Endothelial cell of umbilical vein (primary cell): ENCODE results near the gene FAM185A. TPM values are rescaled to one million over a fixed set of nuclear protein-coding genes. Genes with fewer than 3 reads are reported as not detected.

Experiments used
- BruUV-seq: library from RNA; stranded (reverse); fragments of 400-500 nt; replicated peaks from 2 replicates; lab custom pipeline; 2021; lab: Mats Ljungman, UMichigan
- CTCF ChIA-PET: fragments of 300-600, 350-600 bp; sonication (Branson Sonifier 250); formaldehyde crosslinking; loops from one replicate; lab custom pipeline; 2021; ENCODE audit warnings: antibody characterized with exemption, inconsistent platforms; lab: Charles Lee
- POLR2A ChIA-PET: fragments of 300-600, 350-600 bp; sonication (Branson Sonifier 250); formaldehyde crosslinking; loops from one replicate; lab custom pipeline; 2021; ENCODE audit warnings: antibody characterized with exemption, inconsistent platforms; lab: Charles Lee
- DNase-seq: peaks from one replicate; pipeline ENCODE4 v3.0.0-alpha.2; 2011; ENCODE audit warnings: low read depth, low spot score
- FAIRE-seq: peaks from 2 replicates; lab custom pipeline; 2011; peaks lifted over from hg19 to GRCh38; lab: Jason Lieb, UNC
- H2AFZ ChIP-seq: 2 replicates; pipeline ENCODE4 v1.6.0; 2012; ENCODE audit warnings: low read depth, low read length, control low read depth, inconsistent platforms
- H3K27ac ChIP-seq: 2 replicates; pipeline ENCODE4 v1.5.1; 2011; ENCODE audit warnings: low read depth, mild to moderate bottlenecking, control low read depth, low read length, moderate library complexity; ENCODE audit not compliant: insufficient read depth
- H3K27me3 ChIP-seq, 2 experiments: 2 replicates each; pipeline versions ENCODE4 v1.6.0 to v1.6.1; 2011; ENCODE audit warnings: low read length in 2 of 2, mixed read lengths in 1 of 2; ENCODE audit not compliant: control insufficient read depth in 2 of 2, insufficient read depth in 2 of 2
- H3K36me3 ChIP-seq, 2 experiments: 2 replicates in 1 of 2; 3 replicates in 1 of 2; pipeline ENCODE4 v1.5.1; 2011; ENCODE audit warnings: low read length in 2 of 2, mild to moderate bottlenecking in 1 of 2, moderate library complexity in 1 of 2; ENCODE audit not compliant: control insufficient read depth in 2 of 2, insufficient read depth in 2 of 2; ENCODE audit errors: extremely low read depth in 1 of 2
- H3K4me1 ChIP-seq: 3 replicates; pipeline ENCODE4 v1.5.1; 2011; ENCODE audit warnings: mild to moderate bottlenecking, low read length; ENCODE audit not compliant: control insufficient read depth, insufficient read depth; ENCODE audit errors: extremely low read depth
- H3K4me2 ChIP-seq: 2 replicates; pipeline ENCODE4 v1.6.1; 2011; ENCODE audit warnings: low read length, control low read depth, mixed read lengths; ENCODE audit not compliant: insufficient read depth
- H3K4me3 ChIP-seq, 3 experiments: fragments of 200-600 bp in 1 of 3; sonication (generic), shearing (Covaris generic) in 1 of 3; replicated peaks in 1 of 3; 2 replicates each; pipeline ENCODE4 v1.5.1; 2011 to 2016; ENCODE audit warnings: control low read depth in 3 of 3, low read length in 3 of 3, mild to moderate bottlenecking in 2 of 3, inconsistent platforms in 1 of 3, low read depth in 1 of 3, moderate library complexity in 1 of 3; ENCODE audit not compliant: insufficient read depth in 1 of 3
- H3K79me2 ChIP-seq: 2 replicates; pipeline ENCODE4 v1.6.0; 2012; ENCODE audit warnings: low read length, inconsistent platforms; ENCODE audit not compliant: control insufficient read depth, insufficient read depth
- H3K9ac ChIP-seq: replicated peaks from 2 replicates; pipeline ENCODE3; 2011; ENCODE audit warnings: low read length, control low read depth; ENCODE audit not compliant: insufficient read depth; ENCODE audit errors: extremely low read depth
- H3K9me1 ChIP-seq: replicated peaks from 3 replicates; pipeline ENCODE4 v1.6.0; 2011; ENCODE audit warnings: mild to moderate bottlenecking, low read length; ENCODE audit not compliant: control insufficient read depth, insufficient read depth; ENCODE audit errors: extremely low read depth
- H3K9me3 ChIP-seq: replicated peaks from 2 replicates; pipeline ENCODE4 v1.5.1; 2012; ENCODE audit warnings: low read length, inconsistent platforms; ENCODE audit not compliant: control insufficient read depth, insufficient read depth
- H4K20me1 ChIP-seq: replicated peaks from 2 replicates; pipeline ENCODE3; 2011; ENCODE audit warnings: mild to moderate bottlenecking, low read length; ENCODE audit not compliant: control insufficient read depth, insufficient read depth; ENCODE audit errors: extremely low read depth
- CTCF ChIP-seq, 2 donors: IDR thresholded peaks; 1 replicate in 1 of 2; 2 replicates in 1 of 2; pipeline ENCODE4 v1.5.1; 2011; ENCODE audit warnings: low read length in 2 of 2, mild to moderate bottlenecking in 2 of 2, moderate library complexity in 2 of 2, control low read depth in 1 of 2, inconsistent platforms in 1 of 2, low read depth in 1 of 2; ENCODE audit not compliant: insufficient read depth in 1 of 2; ENCODE audit errors: extremely low read depth in 1 of 2
- EZH2 ChIP-seq: IDR thresholded peaks from 2 replicates; pipeline ENCODE4 v1.6.1; 2012; ENCODE audit warnings: borderline replicate concordance, low read depth, mild to moderate bottlenecking, moderate library complexity, low read length, inconsistent platforms; ENCODE audit not compliant: severe bottlenecking
- FOS ChIP-seq: IDR thresholded peaks from 2 replicates; pipeline ENCODE4 v1.6.1; 2011; ENCODE audit warnings: mild to moderate bottlenecking, low read length, moderate library complexity, borderline replicate concordance; ENCODE audit not compliant: insufficient read depth
- GATA2 ChIP-seq: IDR thresholded peaks from 2 replicates; pipeline ENCODE4 v1.7.0; 2011; ENCODE audit warnings: low read depth, mild to moderate bottlenecking, moderate library complexity, mixed read lengths, low read length; ENCODE audit not compliant: insufficient read length, insufficient read depth
- JUN ChIP-seq: IDR thresholded peaks from 2 replicates; pipeline ENCODE4 v1.6.1; 2011; ENCODE audit warnings: borderline replicate concordance, low read depth; ENCODE audit not compliant: insufficient read length, insufficient read depth
- MAX ChIP-seq: IDR thresholded peaks from 2 replicates; pipeline ENCODE4 v1.6.1; 2011; ENCODE audit not compliant: insufficient read depth, insufficient read length
- MYC ChIP-seq: IDR thresholded peaks from one replicate; pipeline ENCODE4 v1.6.1; 2011; ENCODE audit warnings: mild to moderate bottlenecking, low read depth, low read length
- POLR2A ChIP-seq: IDR thresholded peaks from 2 replicates; pipeline ENCODE4 v1.6.1; 2012; ENCODE audit warnings: low read depth, mild to moderate bottlenecking, control low read depth, low read length
- POLR2AphosphoS5 ChIP-seq: IDR thresholded peaks from 2 replicates; pipeline ENCODE4 v1.6.1; 2012; ENCODE audit warnings: low read depth, mild to moderate bottlenecking, control low read depth, low read length, moderate library complexity; ENCODE audit not compliant: insufficient read depth
- dilution Hi-C: fragments of 300-500 bp; cut with MboI; formaldehyde crosslinking; loops from one replicate; pipeline ENCODE4 v1.15.0; 2019; ENCODE audit warnings: low sequenced_read_pairs; ENCODE audit not compliant: extremely low pct_ligation_motif_present
- intact Hi-C: fragments of 100-400 bp; cut with micrococcal nuclease; formaldehyde crosslinking; loops from one replicate; pipeline ENCODE4 v1.10.0; 2022
- polyA plus RNA-seq, 4 experiments: library from polyadenylated mRNA; depleted of rRNA in 3 of 4; stranded (reverse) in 3 of 4; unstranded in 1 of 4; fragments of >200 nt; gene quantifications; 2 replicates each; pipeline versions ENCODE4 v1.2.1 to v1.2.3, GENCODE V29; 2011 to 2012; ENCODE audit warnings: missing spikeins in 1 of 4
- total RNA-seq: library from RNA; stranded (reverse); gene quantifications from 2 replicates; pipeline ENCODE4 v1.2.3, GENCODE V29; 2021

The FAM185A gene
- total and polyA plus RNA-seq, 2 donors (not counting 3 experiments of a cell fraction or from before 2014, with no cell fraction given) = 5.4 to 7.6 TPM

DNA sequence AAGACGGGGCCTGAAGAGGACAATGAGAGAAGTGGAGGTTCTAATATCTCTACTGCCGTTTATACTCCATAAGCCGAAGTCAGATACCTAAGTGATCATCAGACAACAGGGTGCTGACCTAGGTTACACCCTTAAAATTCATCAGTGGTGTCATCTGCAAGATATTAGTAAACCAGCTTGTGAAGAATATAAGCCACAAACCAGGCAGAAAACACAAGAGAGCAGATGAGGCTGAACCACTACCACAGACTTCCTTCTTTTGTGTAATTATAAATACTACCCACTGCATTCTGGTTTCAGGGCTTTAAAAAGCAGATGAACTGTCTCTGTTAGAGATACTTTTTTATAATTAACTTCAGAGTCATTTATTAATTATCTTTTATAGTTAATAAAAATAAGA is 95.1 kb downstream of the FAM185A start:
- Histone ChIP-seq H3K27ac (no peak overlapping the region), H3K9me1 (no peaks in the 10 kb centered on the region), H3K36me3 (no peaks in the 10 kb centered on the region), H2AFZ (no peak overlapping the region), H3K4me2 (no peak overlapping the region), H3K27me3 (no peaks in the 10 kb centered on the region), H3K4me1 (no peaks in the 10 kb centered on the region), H3K79me2 (no peaks in the 10 kb centered on the region), H3K4me3 (no peak overlapping the region), H3K9me3 (no peaks in the 10 kb centered on the region), H4K20me1 (no peaks in the 10 kb centered on the region), H3K9ac (no peak overlapping the region)
- intact Hi-C loops = no loop called here
- dilution Hi-C loops = no loop called here
- no peak for TF ChIP-seq MYC
- TF ChIP-seq JUN = no peak
- TF ChIP-seq EZH2 = no peak
- TF ChIP-seq MAX = no peak
- no peak for TF ChIP-seq FOS
- TF ChIP-seq GATA2 = no peak
- TF ChIP-seq CTCF (IDR thresholded peaks at IDR 0.05; ENCODE audit: extremely low read depth in 1 of 2, insufficient read depth in 1 of 2, low read depth in 1 of 2, low read length in 2 of 2) = no peak
- TF ChIP-seq POLR2A = no peak
- no peak for TF ChIP-seq POLR2AphosphoS5
- ChIA-PET CTCF (no interaction called here), POLR2A (no interaction called here)
- no TSS peak for BruUV-seq
- FAIRE-seq (no peak), DNase-seq (no peak)
